GM08714 (cell line): ENCODE measurements around the gene MGST2.

Experiments
- H3K4me3 ChIP-seq: fragments of 200-500 bp; sonication (Bioruptor generic); 2 replicates; pipeline ENCODE4 v1.5.1; 2014; ENCODE audit warnings: mild to moderate bottlenecking, low read length, inconsistent platforms
- ZNF274 ChIP-seq: IDR thresholded peaks from 2 replicates; pipeline ENCODE4 v1.6.1; 2012; ENCODE audit warnings: mild to moderate bottlenecking, low read depth, low read length

Gene MGST2

GRCh38 chr4:139721789-139722188, 56.2 kb downstream of the MGST2 start:
- no peak for TF ChIP-seq ZNF274
- no peak overlapping the region for H3K4me3 ChIP-seq

- H3K4me3 ChIP-seq: no peak overlapping the region
- TF ChIP-seq ZNF274: no peak
Measured at GRCh38 chr4:139725236-139725635, 59.6 kb downstream of the MGST2 start.

DNA sequence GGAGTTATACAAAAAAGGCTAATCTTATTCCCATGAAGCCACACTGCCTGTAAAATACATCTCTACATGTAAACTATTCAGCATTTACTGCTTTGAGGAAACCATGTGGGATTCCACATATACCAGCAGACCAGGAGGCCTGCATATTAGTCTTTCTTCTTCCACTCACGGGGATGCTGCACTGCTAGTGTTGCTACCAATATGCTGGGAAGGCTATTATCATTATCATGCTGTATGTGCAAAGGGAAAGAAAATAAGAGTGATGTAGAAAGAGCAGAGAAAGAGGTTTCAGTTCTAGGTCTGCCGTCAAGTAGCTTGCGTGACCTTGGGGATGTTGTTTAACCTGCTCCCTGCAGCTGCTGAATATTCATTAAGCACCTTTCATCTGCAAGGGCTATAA, 61.0 kb downstream of the MGST2 start:
- TF ChIP-seq ZNF274: no peak
- H3K4me3 ChIP-seq: no peak overlapping the region

DNA sequence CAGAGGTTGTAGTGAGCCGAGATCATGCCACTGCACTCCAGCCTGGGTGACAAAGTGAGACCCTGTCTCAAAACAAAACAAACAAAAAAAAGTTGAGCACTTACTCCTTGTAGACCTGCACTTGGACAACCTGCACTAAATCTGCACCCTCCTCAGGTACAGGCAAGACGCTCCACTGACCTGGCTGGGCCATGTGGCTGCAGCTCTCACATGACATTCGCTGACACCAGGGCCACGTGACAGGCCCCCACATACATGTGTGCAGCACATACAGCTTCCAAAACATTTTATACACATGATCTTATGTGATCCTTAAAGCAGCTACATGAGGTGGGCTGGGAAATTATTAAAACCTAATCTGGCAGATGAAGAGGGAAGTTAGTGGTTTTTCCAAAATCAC, 62.5 kb downstream of the MGST2 start:
- no peak overlapping the region for H3K4me3 ChIP-seq
- no peak for TF ChIP-seq ZNF274

DNA sequence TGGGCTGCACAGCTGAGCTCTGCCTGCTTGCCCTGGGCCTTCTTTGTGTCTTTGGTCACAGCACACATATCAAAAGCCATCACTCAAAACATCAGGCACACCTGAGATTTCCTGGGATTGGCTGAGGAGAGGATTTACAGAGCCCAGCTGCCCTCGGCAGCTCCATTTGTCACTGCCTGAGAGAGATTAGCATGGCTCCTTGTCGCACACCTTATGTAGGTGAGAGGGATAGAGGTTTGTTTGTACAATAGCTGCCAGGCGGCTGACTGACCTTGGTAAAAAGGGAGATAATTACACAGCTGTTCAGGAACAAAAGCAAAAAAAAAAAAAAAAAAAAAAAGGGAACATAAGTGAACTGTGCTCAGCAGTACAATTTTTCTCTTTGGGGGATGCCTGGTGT, 63.2 kb downstream of the MGST2 start:
- TF ChIP-seq ZNF274: no peak
- H3K4me3 ChIP-seq: no peak overlapping the region

GRCh38 chr4:139732991-139733570, 67.5 kb downstream of the MGST2 start:
- TF ChIP-seq ZNF274: no peak
- no peak overlapping the region for H3K4me3 ChIP-seq

DNA sequence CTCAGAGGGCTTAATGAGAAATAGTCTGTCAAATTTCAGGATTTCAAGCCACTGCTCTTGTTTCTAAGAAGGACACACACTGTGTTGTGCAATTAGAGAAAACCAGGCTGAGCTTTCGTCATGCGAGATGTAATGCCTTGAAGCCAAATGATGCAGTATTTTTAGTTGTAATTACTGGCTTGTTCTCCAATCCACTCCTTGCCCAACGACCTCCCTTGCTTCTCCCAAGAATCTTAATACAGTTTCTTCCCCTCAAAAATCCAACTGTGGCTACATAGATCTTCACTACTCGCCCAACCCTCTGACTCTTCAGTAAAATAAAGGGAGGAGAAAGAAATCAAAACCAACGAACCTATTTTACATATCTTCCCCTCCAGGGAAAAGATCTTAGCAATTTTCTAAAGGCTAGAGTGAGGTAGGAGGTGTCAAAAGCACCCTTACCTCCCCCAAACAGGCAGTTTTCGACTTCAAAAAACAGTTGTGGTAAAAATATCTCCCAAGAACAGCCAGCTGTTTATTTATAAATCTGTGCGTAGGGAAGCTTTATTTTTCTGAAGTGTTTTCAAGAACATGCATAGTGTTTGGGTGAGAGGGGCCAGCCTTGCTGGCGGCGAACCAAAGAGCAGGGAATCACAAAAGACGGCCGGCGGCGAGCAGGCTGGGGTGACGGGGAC, 68.7 kb downstream of the MGST2 start:
- no peak for TF ChIP-seq ZNF274
- H3K4me3 ChIP-seq: no peak overlapping the region

- no peak overlapping the region; the same call in 1 of the 2 replicates for H3K4me3 ChIP-seq
- no peak for TF ChIP-seq ZNF274
Measured at GRCh38 chr4:139734875-139735380, 69.3 kb downstream of the MGST2 start.

GRCh38 chr4:139735381-139736273, 70.0 kb downstream of the MGST2 start:
- no peak for TF ChIP-seq ZNF274
- no peak overlapping the region; the same call in 1 of the 2 replicates for H3K4me3 ChIP-seq

GRCh38 chr4:139736274-139736660, 70.6 kb downstream of the MGST2 start:
- TF ChIP-seq ZNF274: no peak
- H3K4me3 ChIP-seq: no peak overlapping the region

DNA sequence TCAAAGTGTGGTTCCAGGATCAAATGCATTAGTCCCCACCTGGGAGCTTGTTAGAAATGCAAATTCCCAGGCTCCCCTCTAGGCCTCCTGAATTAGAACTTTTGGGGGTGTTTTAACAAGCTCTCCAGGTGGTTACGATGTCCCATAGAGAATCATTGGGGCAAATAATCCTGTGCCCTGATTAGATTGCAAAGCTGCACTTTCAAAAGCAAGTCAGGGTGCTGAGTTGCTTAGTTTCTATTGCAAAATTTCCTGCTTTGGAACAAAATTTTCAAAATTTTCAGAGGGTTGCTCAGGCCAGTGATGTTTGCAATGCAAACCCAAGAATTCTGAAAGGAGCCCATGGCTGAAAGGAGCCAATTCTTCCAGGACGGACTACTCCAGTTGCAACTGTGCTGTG, 71.0 kb downstream of the MGST2 start:
- no peak for TF ChIP-seq ZNF274
- H3K4me3 ChIP-seq: no peak overlapping the region

GRCh38 chr4:139738846-139739613, 73.4 kb downstream of the MGST2 start:
- TF ChIP-seq ZNF274: no peak
- no peak overlapping the region for H3K4me3 ChIP-seq

DNA sequence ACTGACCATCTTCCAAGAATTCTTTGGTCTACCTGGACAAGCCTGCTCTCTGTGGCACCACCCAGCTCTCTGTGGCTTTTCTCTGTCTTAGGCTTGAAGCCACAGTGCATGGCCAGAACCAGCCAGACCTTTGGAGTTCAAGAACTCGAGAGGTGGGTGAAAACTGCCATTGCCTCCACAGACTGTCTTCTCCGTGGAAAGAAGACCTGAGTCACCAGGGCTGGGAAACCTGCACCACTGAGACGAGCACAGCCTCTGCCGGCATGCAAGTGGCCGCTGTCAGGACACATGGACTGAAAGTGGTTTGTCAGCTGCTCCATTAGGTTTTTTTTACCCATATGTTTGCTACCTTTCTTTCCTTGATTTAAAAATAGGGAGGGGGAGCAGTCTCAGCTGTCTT, 74.5 kb downstream of the MGST2 start:
- no peak for TF ChIP-seq ZNF274
- no peak overlapping the region for H3K4me3 ChIP-seq

DNA sequence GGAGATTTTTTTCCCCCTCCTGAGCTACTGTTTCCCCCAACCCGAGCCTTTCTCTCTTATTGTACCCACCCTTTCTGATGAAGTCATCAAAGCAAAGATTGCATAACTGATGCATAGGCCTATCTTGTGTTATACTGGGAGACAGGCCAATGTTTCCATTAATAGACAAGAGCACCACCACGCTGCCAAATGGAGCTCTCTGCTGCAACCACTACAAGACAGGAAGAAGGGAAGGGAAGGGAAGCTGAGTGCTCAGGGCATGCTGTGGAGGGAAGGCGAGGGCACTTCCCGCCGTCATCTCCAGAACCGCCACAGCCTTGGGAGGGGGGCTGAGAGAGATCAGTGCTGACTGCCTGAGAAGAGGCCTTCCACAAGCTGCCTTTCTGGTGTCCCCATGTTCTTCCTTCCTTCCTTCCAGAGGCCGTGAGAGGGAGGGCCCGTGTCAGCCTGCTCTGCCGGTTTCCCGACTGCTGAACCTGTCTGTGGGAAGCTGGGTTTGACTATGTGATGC, 75.0 kb downstream of the MGST2 start:
- H3K4me3 ChIP-seq: no peak overlapping the region
- no peak for TF ChIP-seq ZNF274
